GM18858 (cell line): ENCODE results near the gene STEAP4.

ENCODE experiments used
- ATAC-seq: cut with Tn5 transposase; IDR thresholded peaks from one replicate; pipeline ENCODE4 v1.9.1; 2021; ENCODE audit not compliant: unreplicated experiment

The STEAP4 gene

DNA sequence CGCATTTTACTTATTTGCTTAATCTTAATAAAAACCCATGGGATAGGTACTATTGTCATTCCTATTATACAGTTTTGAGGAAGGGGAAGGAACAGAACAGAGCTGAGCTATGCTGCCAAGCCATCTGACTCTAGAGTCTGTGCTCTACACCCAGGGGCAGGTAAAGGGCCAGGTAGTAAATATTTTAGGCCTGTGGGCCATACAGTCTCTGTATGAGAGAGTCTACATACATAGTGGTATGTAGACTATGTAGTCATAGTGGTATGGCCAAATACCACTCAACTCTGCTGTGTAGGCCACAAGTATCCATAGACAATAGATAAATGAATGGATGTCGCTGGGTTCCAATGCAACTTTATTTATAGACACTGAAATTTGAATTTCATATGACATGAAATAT is 83.4 kb downstream of the STEAP4 start:
- ATAC-seq: no peak
